ENCODE results near the gene TXN2. TPM values are rescaled to one million over a fixed set of nuclear protein-coding genes. Genes with fewer than 3 reads are reported as not detected.

The TXN2 gene
- total and polyA plus RNA-seq, 2 donors (not counting 1 experiment from before 2014, with no cell fraction given), result 39.6 to 54.6 TPM

DNA sequence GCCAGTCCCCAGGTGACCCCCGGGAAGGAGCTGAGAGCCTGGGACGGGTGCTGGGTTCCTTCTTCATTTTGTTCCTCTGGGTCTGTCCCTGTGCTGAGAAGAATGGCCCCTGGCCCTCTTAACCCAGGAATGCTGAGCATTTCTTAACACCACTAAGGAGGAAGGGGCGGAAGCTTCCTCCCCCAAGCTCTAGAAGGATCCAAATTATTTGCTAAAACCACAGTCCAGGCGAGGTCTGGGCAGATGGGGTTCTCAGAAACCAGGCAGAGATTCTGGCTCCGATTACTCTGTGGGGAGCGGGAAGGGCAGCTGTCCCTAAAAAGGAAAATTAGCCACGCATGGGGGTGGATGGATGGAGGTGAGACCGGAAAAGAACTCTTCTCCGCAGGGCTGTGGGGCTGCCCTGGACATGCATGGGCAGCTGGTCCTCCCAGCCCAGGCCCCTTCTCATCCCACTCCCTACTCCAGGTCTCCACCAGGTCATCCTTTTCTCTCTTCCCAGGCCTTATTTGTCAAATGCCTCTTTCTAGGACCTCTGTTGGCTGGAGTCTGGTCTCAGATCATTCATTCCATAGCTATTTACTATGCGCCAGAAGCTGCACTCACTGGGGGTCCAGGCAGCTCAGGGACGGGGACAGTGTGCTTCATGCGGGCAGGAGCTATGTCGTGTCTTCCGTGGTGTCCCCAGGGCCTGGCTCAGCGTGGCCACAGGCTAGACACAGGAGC lies 48.7 kb downstream of the TXN2 start:
- 87% methylated on average over 10 of the region's 15 CpGs for WGBS (ENCODE audit: insufficient coverage)
- Histone ChIP-seq H3K79me2 (ENCODE audit: control insufficient read depth, insufficient read depth, low read length) (peaks cover 1% of the 10 kb centered on the region), H3K27me3 (replicated peaks in 1 of 4; ENCODE audit: control extremely low read depth in 1 of 4, control insufficient read depth in 3 of 4, insufficient read depth in 4 of 4, low read length in 3 of 4) (no peaks in the 10 kb centered on the region), H2AFZ (ENCODE audit: insufficient read depth, low read depth, low read length, poor library complexity, severe bottlenecking) (no peak overlapping the region), H3K27ac (ENCODE audit: low read length in 2 of 2) (no peak overlapping the region), H3K9me3 (ENCODE audit: control extremely low read depth in 1 of 3, control insufficient read depth in 2 of 3, insufficient read depth in 1 of 3, low read length in 2 of 3) (no peaks in the 10 kb centered on the region), H3K36me3 (replicated peaks in 1 of 2; ENCODE audit: control extremely low read depth in 1 of 2, control insufficient read depth in 1 of 2, extremely low read depth in 1 of 2, insufficient read depth in 2 of 2, low read length in 1 of 2) (no peaks in the 10 kb centered on the region), H3K4me1 (ENCODE audit: control insufficient read depth in 2 of 2, insufficient read depth in 2 of 2, low read length in 2 of 2) (peaks cover 25 to 39% of the 10 kb centered on the region in 2 donors), H3K4me3 (ENCODE audit: control extremely low read depth in 1 of 5, extremely low read depth in 1 of 5, insufficient read depth in 1 of 5, low read depth in 2 of 5, low read length in 4 of 5) (no peak overlapping the region), H4K20me1 (ENCODE audit: control insufficient read depth, insufficient read depth, low read length, poor library complexity, severe bottlenecking) (no peaks in the 10 kb centered on the region), H3K9ac (ENCODE audit: low read length) (no peak overlapping the region), H3K4me2 (replicated peaks; ENCODE audit: low read depth, low read length, poor library complexity, severe bottlenecking) (no peak overlapping the region)
- DNase-seq (no peak), ATAC-seq (ENCODE audit: low read depth) (no peak)
- no peak overlapping the region for H3K27ac Mint-ChIP-seq
- intact Hi-C loops (cut with micrococcal nuclease), result no loop called here
- H3K4me3 Mint-ChIP-seq, result no peak overlapping the region
- H3K4me1 Mint-ChIP-seq, result peaks cover 23% of the 10 kb centered on the region
- TF ChIP-seq EZH2 (IDR thresholded peaks at IDR 0.05; ENCODE audit: borderline replicate concordance, insufficient read depth, low read depth, low read length, poor library complexity, severe bottlenecking), result no peak
- no peak for TF ChIP-seq CTCF (IDR thresholded peaks at IDR 0.05)
- H3K27me3 Mint-ChIP-seq, result no peaks in the 10 kb centered on the region
- CTCF ChIA-PET, result interaction anchor here (1.0 kb wide), 1 partner anchor 19 kb away, joined by 3 read pairs; no protein-coding TSS in a partner anchor
- POLR2A ChIA-PET, result interaction anchor here (0.9 kb wide), 1 partner anchor 19 kb away, joined by 7 read pairs; no protein-coding TSS in a partner anchor
- no peaks in the 10 kb centered on the region for H3K9me3 Mint-ChIP-seq (ENCODE audit: insufficient read depth)

- ChIA-PET POLR2A (no interaction called here), CTCF (no interaction called here)
- Histone ChIP-seq H3K9ac (ENCODE audit: low read length) (no peak overlapping the region), H3K27ac (ENCODE audit: low read length in 2 of 2) (no peak overlapping the region), H3K4me3 (ENCODE audit: control extremely low read depth in 1 of 5, extremely low read depth in 1 of 5, insufficient read depth in 1 of 5, low read depth in 2 of 5, low read length in 4 of 5) (no peak overlapping the region), H2AFZ (ENCODE audit: insufficient read depth, low read depth, low read length, poor library complexity, severe bottlenecking) (no peak overlapping the region), H3K36me3 (replicated peaks in 1 of 2; ENCODE audit: control extremely low read depth in 1 of 2, control insufficient read depth in 1 of 2, extremely low read depth in 1 of 2, insufficient read depth in 2 of 2, low read length in 1 of 2) (no peaks in the 10 kb centered on the region), H3K9me3 (ENCODE audit: control extremely low read depth in 1 of 3, control insufficient read depth in 2 of 3, insufficient read depth in 1 of 3, low read length in 2 of 3) (no peaks in the 10 kb centered on the region), H3K79me2 (ENCODE audit: control insufficient read depth, insufficient read depth, low read length) (no peaks in the 10 kb centered on the region), H3K27me3 (replicated peaks in 1 of 4; ENCODE audit: control extremely low read depth in 1 of 4, control insufficient read depth in 3 of 4, insufficient read depth in 4 of 4, low read length in 3 of 4) (no peaks in the 10 kb centered on the region), H3K4me1 (ENCODE audit: control insufficient read depth in 2 of 2, insufficient read depth in 2 of 2, low read length in 2 of 2) (peaks cover 25 to 34% of the 10 kb centered on the region in 2 donors), H3K4me2 (replicated peaks; ENCODE audit: low read depth, low read length, poor library complexity, severe bottlenecking) (no peak overlapping the region), H4K20me1 (ENCODE audit: control insufficient read depth, insufficient read depth, low read length, poor library complexity, severe bottlenecking) (no peaks in the 10 kb centered on the region)
- WGBS (ENCODE audit: insufficient coverage), result 95% methylated on average over 7 of the region's 9 CpGs
- Mint-ChIP-seq H3K4me1 (peaks cover 23% of the 10 kb centered on the region), H3K27ac (no peak overlapping the region), H3K4me3 (no peak overlapping the region), H3K27me3 (no peaks in the 10 kb centered on the region), H3K9me3 (ENCODE audit: insufficient read depth) (no peaks in the 10 kb centered on the region)
- ATAC-seq (ENCODE audit: low read depth) (no peak), DNase-seq (no peak)
- intact Hi-C loops (cut with micrococcal nuclease), result no loop called here
- TF ChIP-seq EZH2 (IDR thresholded peaks at IDR 0.05; ENCODE audit: borderline replicate concordance, insufficient read depth, low read depth, low read length, poor library complexity, severe bottlenecking), result no peak
- TF ChIP-seq CTCF (IDR thresholded peaks at IDR 0.05), result no peak
Observed at GRCh38 chr22:36431977-36432376, 49.5 kb downstream of the TXN2 start.

Measured in B cell (primary cell).